ENCODE data around the gene GJA1. TPM values are rescaled to one million over a fixed set of nuclear protein-coding genes. Genes with fewer than 3 reads are reported as not detected.

GJA1 gene
- total RNA-seq, 2 donors from 2014 or later, result 95.6 to 97.2 TPM

DNA sequence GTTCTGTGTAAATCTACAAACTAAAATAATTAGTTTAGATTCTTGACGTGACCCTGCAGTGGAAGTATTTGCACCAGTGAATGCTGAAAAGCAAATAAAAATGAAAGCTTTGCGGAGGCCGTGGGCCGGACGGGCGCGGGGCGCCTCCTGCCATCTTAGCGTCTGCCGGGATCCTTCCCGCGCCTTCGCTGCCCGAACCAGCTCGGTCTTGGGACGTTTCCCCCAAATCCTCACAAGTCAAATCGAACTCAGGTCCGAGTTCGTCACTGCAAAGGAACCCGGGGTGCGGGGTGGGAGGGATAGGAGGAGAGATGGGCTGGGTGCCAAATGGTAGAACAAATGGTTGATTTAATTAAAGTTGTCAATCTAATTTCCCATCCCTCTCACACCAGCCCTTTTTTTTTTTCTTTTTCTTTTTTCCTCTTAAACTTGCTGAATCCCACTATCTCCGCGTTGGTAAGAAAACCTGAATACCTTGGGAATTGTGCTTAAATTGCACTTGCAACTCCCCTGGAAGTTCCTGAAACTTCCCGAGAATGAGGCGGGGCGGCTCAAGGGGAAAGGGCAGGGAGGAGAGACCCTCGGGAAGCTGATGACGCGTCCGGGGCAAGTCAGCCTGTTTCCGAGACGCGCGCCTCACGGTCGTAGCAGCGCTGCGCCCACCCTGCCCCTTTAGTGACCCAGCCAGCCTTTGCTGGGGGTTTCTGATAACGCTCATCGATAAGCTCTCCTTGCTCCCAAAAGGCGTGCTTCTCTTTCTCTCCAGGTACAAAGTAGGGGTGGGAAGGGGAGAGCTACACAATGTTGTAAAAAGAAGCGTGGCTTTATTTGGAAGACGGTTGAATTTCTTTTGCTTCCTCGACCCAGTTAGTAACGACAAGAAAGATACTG, 1.8 kb downstream of the GJA1 start:
- DNase-seq (ENCODE audit: low spot score), result peak; percentile 40
- Histone ChIP-seq H3K4me1 (replicated peaks) (no peaks in the 10 kb centered on the region), H3K27ac (peak overlapping the region; percentile 79 to 80), H3K36me3 (no peaks in the 10 kb centered on the region), H3K4me3 (peak overlapping the region; percentile 42 to 47), H3K27me3 (replicated peaks; ENCODE audit: insufficient read depth) (no peaks in the 10 kb centered on the region), H3K9me3 (no peaks in the 10 kb centered on the region)
- intact Hi-C loops (cut with DNase I), result loop anchor here (5.0 to 10.0 kb wide), 4 partner anchors 60 to 345 kb away; no protein-coding TSS in a partner anchor
- TF ChIP-seq, protein P1, sequence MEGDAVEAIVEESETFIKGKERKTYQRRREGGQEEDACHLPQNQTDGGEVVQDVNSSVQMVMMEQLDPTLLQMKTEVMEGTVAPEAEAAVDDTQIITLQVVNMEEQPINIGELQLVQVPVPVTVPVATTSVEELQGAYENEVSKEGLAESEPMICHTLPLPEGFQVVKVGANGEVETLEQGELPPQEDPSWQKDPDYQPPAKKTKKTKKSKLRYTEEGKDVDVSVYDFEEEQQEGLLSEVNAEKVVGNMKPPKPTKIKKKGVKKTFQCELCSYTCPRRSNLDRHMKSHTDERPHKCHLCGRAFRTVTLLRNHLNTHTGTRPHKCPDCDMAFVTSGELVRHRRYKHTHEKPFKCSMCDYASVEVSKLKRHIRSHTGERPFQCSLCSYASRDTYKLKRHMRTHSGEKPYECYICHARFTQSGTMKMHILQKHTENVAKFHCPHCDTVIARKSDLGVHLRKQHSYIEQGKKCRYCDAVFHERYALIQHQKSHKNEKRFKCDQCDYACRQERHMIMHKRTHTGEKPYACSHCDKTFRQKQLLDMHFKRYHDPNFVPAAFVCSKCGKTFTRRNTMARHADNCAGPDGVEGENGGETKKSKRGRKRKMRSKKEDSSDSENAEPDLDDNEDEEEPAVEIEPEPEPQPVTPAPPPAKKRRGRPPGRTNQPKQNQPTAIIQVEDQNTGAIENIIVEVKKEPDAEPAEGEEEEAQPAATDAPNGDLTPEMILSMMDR (IDR thresholded peaks at IDR 0.05), result no peak
- TF ChIP-seq POLR2AphosphoS5 (IDR thresholded peaks at IDR 0.05) (no peak), POLR2A (IDR thresholded peaks at IDR 0.05) (peak; percentile 4)
- WGBS, result 1% methylated on average over 45 of the region's 45 CpGs

DNA sequence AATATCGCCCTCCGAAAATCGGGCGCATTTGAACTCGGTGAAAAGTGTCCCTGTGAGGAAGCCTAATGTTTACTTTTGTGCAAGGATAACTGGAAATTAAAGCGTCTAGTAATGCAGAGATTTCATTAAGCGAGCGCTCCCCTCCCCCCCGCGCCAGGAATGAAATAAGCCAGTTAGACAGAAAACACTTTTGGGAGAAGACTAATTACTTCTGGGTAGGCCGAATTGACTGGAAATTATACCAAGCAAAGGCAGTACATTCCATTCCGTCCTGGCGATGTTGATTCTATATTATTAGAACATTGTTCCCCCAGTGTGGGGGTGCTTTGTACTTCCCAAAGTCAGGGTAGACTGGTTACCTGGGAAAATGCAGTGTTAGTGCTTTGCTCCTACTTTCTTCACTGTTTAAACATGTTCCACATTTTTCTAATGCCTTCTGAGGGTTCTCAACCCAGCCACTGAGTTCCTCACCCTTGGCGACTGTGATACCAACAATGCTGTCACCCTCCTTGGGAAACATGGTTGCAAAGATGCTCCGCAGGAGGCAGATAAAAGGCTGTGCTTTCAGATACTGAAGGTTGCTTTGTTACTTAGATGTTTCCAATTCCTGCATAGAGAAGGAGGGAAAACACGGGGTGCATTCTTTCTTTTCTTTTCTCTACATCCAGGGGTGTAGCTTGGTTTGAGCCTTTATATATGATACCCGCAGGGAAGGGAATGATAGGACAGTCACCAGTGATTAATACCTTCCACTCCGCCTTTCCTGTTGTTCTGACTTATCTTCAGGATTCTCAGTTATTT, 2.6 kb downstream of the GJA1 start:
- H3K36me3 ChIP-seq, result no peaks in the 10 kb centered on the region
- H3K27me3 ChIP-seq (replicated peaks; ENCODE audit: insufficient read depth), result no peaks in the 10 kb centered on the region
- H3K27ac ChIP-seq, result peak overlapping the region; percentile 79 to 80
- H3K4me3 ChIP-seq, result peak overlapping the region; percentile 42 to 47
- H3K4me1 ChIP-seq (replicated peaks), result no peaks in the 10 kb centered on the region
- peak; percentile 51 for DNase-seq (ENCODE audit: low spot score)
- 7% methylated on average over 18 of the region's 18 CpGs for WGBS
- no peak for TF ChIP-seq POLR2A (IDR thresholded peaks at IDR 0.05)
- TF ChIP-seq POLR2AphosphoS5 (IDR thresholded peaks at IDR 0.05), result no peak
- TF ChIP-seq, protein P1 (IDR thresholded peaks at IDR 0.05), result no peak
- no peaks in the 10 kb centered on the region for H3K9me3 ChIP-seq
- intact Hi-C loops (cut with DNase I), result loop anchor here (5.0 to 10.0 kb wide), 4 partner anchors 59 to 344 kb away; no protein-coding TSS in a partner anchor

DNA sequence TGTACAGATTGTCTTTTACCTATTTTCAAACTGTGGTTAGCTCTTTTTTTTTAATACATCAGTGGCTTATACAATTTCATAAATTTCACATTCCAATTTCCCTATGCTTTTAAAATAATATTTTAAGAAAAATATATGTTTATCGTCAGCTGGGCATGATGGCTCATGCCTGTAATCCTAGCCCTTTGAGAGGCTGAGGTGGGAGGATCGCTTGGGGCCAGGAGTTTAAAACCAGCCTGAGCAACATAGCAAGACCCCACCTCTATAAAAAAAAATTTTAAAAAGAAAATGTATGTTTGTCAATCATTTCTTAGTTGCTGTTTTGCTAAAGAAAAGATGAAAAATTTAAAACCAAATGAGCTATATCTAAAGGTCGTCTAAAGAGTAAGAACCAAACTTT, 3.4 kb downstream of the GJA1 start:
- WGBS, result 65% methylated on average over 3 of the region's 3 CpGs

DNA sequence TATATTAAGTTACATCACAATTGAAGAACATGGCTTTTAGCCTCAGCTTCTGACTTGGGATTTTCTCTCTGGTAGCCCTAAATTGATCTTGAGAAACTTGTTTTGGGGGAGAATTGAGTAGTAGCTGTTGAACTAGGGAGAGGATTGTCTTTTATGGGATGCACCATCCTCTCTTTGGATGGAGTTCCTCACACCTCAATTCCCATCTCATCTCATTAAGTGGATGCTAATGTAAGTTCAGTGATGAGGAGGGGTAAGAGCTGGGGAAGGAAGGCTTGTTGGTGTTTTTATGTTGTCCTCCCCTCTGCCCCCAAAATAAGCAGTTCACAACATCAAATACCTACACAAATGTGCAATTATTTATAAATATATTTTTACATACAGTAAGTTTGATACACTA, 4.0 kb downstream of the GJA1 start:
- no peaks in the 10 kb centered on the region for H3K9me3 ChIP-seq
- H3K4me3 ChIP-seq, result no peak overlapping the region
- no peaks in the 10 kb centered on the region for H3K27me3 ChIP-seq (replicated peaks; ENCODE audit: insufficient read depth)
- TF ChIP-seq, protein P1 (IDR thresholded peaks at IDR 0.05), result no peak
- no peak for TF ChIP-seq POLR2A (IDR thresholded peaks at IDR 0.05)
- no peak for TF ChIP-seq POLR2AphosphoS5 (IDR thresholded peaks at IDR 0.05)
- no peaks in the 10 kb centered on the region for H3K4me1 ChIP-seq (replicated peaks)
- H3K36me3 ChIP-seq, result no peaks in the 10 kb centered on the region
- intact Hi-C loops (cut with DNase I), result loop anchor here (5.0 to 10.0 kb wide), 4 partner anchors 58 to 343 kb away; no protein-coding TSS in a partner anchor
- DNase-seq (ENCODE audit: low spot score), result no peak
- peak overlapping the region in 1 of 2 donors; percentile 80 for H3K27ac ChIP-seq

More for the DNA sequence above, 3.4 kb downstream of the GJA1 start:
- DNase-seq (ENCODE audit: low spot score), result no peak
- H3K4me3 ChIP-seq, result peak overlapping the region; percentile 42 to 47
- H3K4me1 ChIP-seq (replicated peaks), result no peaks in the 10 kb centered on the region
- no peaks in the 10 kb centered on the region for H3K36me3 ChIP-seq
- no peak for TF ChIP-seq POLR2AphosphoS5 (IDR thresholded peaks at IDR 0.05)
- TF ChIP-seq, protein P1 (IDR thresholded peaks at IDR 0.05), result no peak
- no peak for TF ChIP-seq POLR2A (IDR thresholded peaks at IDR 0.05)
- no peaks in the 10 kb centered on the region for H3K27me3 ChIP-seq (replicated peaks; ENCODE audit: insufficient read depth)
- H3K27ac ChIP-seq, result peak overlapping the region; percentile 79 to 80
- no peaks in the 10 kb centered on the region for H3K9me3 ChIP-seq
- intact Hi-C loops (cut with DNase I), result loop anchor here (5.0 to 10.0 kb wide), 4 partner anchors 58 to 343 kb away; no protein-coding TSS in a partner anchor

Measured in prostate gland (tissue), 2 donors.